Adrenal gland (tissue), 12 donors: Measurements from ENCODE around the gene LCN12. TPM values are rescaled to one million over a fixed set of nuclear protein-coding genes. Genes with fewer than 3 reads are reported as not detected.
A peak's percentile ranks its signal among the peaks of the same experiment; 100 is the strongest.

Experiments used
- DNase-seq, 7 donors: peaks; one replicate each; pipeline ENCODE4 v3.0.0-alpha.2; 2019 to 2020
- H3K27ac ChIP-seq, 5 donors: fragments of 200-600 bp; sonication (generic) in 4 of 5; 1 replicate in 3 of 5; 2 replicates in 2 of 5; pipeline versions ENCODE4 v1.5.1 to v1.8.0; 2016 to 2020; ENCODE audit warnings: mild to moderate bottlenecking in 1 of 5
- H3K27me3 ChIP-seq: fragments of 200-600 bp; 2 replicates; pipeline ENCODE4 v1.8.0; 2021
- H3K36me3 ChIP-seq, 2 donors: fragments of 200-600 bp; replicated peaks in 1 of 2; 1 replicate in 1 of 2; 2 replicates in 1 of 2; pipeline versions ENCODE4 v1.5.1 to v1.8.0; 2018 to 2022
- H3K4me1 ChIP-seq, 2 donors: fragments of 200-600 bp; replicated peaks in 1 of 2; 1 replicate in 1 of 2; 2 replicates in 1 of 2; pipeline versions ENCODE4 v1.5.1 to v1.8.0; 2018 to 2021
- H3K4me3 ChIP-seq, 4 donors: fragments of 200-600 bp; sonication (generic) in 3 of 4; one replicate each; pipeline ENCODE4 v1.5.1; 2016 to 2018
- H3K9me3 ChIP-seq, 3 donors: fragments of 200-600 bp; sonication (generic) in 1 of 3; replicated peaks in 1 of 3; 1 replicate in 2 of 3; 2 replicates in 1 of 3; pipeline versions ENCODE4 v1.5.1 to v1.8.0; 2016 to 2021
- POLR2A ChIP-seq, 2 donors: fragments of 450-650 bp; IDR thresholded peaks; one replicate each; pipeline ENCODE4 v1.6.1; 2017; ENCODE audit warnings: antibody characterized with exemption in 2 of 2, mild to moderate bottlenecking in 2 of 2, moderate library complexity in 1 of 2
- WGBS, 4 donors: extraction: QIAGEN DNeasy Blood & Tissue Kit in 2 of 4; methylation state at CpG; one replicate each; pipeline versions ENCODE4 v1.1.5 to v1.1.7; 2013 to 2017; 5-methylcytosine and 5-hydroxymethylcytosine counted together
- intact Hi-C, 2 donors: fragments of 100-400 bp; cut with DNase I; formaldehyde crosslinking; loops; one replicate each; pipeline versions ENCODE4 v1.14.1 to v1.15.0; 2022 to 2023
- polyA plus RNA-seq, 3 donors: library from polyadenylated mRNA; stranded (reverse); fragments of 200-250 nt in 2 of 3; fragments of 350-450 nt in 1 of 3; fragmentation: Illumina TruSeq in 1 of 3; extraction: RNeasy Lipid Tissue Mini Kit (QIAGEN cat#74804) in 1 of 3; gene quantifications; one replicate each; pipeline ENCODE4 v1.2.3, GENCODE V29; 2013 to 2014
- total RNA-seq, 9 donors: library from RNA; depleted of rRNA in 4 of 9; stranded (reverse); fragments of >200 nt in 4 of 9; fragments of 120-200 nt in 1 of 9; fragmentation: NEBNext Ultra II Directional in 1 of 9; extraction: Animal tissue kit (Norgen Biotek cat#: 25700) in 1 of 9; gene quantifications; one replicate each; pipeline versions ENCODE4 v1.1.0 to v1.2.4, GENCODE V29; 2013 to 2023
- TF ChIP-seq, protein P1 (sequence below), 6 experiments: fragments of 450-650 bp in 4 of 6; fragments of 200-600 bp in 2 of 6; sonication (generic) in 1 of 6; IDR thresholded peaks; 1 replicate in 5 of 6; 2 replicates in 1 of 6; pipeline versions ENCODE4 v1.5.1 to v1.8.0; 2016 to 2021; ENCODE audit warnings: antibody characterized with exemption in 6 of 6, mild to moderate bottlenecking in 2 of 6, moderate library complexity in 1 of 6
- donor health status: healthy with polysubstance abuse.
- donor health status: Bipolar disorder and iron deficiency.
- donor health status: DM: yes; HTN: yes; CAD: no.
- donor health status: DM: no; HTN: no; CAD: no.
- donor health status: DM: no; HTN: no; CAD: no.
- donor health status: DM: yes; HTN: yes; CAD: no.

Gene LCN12
- total and polyA plus RNA-seq, 12 donors = 0.75 to 31.8 (median 4.4) TPM; not detected in 1

DNA sequence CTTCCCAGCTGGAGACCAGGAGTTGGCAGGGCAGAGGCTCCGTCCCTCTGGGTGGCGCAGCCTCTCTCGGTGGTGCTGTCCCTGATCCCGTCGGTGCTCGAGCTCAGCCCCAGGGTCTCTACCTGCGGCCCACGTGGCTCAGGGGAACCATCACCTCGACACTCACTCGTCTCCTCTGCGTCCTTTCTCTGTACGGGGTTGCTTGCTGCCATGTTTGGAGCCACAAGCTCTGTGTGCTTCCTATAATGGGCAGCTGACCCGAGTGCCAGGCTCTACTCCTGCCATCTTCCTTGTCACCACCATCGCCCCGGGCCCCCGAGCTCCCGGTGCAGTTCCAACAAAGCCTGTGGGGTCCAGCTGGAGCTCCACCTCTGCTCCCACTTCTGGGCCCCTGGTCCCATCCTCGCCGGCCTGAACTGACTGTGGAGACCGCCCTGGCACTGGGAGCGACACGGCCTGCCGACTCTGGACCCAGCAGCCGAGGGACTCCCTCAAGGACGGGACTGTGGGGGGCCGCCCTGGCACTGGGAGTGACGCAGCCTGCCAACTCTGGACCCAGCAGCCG, 12.6 kb upstream of the LCN12 start:
- WGBS, 4 donors = 67 to 81% (median 69%) methylated on average over 10 to 28 of the region's 28 CpGs
- H3K4me3 ChIP-seq = no peak overlapping the region
- intact Hi-C loops = no loop called here
- peak in 2 of 7 donors; percentile 37 to 63 for DNase-seq
- no peaks in the 10 kb centered on the region for H3K9me3 ChIP-seq
- H3K4me1 ChIP-seq = peaks cover 21 to 23% of the 10 kb centered on the region in 2 donors
- H3K27ac ChIP-seq = peak overlapping the region in 4 of 5 donors; percentile 74 to 85 (median 78)
- TF ChIP-seq, protein P1, sequence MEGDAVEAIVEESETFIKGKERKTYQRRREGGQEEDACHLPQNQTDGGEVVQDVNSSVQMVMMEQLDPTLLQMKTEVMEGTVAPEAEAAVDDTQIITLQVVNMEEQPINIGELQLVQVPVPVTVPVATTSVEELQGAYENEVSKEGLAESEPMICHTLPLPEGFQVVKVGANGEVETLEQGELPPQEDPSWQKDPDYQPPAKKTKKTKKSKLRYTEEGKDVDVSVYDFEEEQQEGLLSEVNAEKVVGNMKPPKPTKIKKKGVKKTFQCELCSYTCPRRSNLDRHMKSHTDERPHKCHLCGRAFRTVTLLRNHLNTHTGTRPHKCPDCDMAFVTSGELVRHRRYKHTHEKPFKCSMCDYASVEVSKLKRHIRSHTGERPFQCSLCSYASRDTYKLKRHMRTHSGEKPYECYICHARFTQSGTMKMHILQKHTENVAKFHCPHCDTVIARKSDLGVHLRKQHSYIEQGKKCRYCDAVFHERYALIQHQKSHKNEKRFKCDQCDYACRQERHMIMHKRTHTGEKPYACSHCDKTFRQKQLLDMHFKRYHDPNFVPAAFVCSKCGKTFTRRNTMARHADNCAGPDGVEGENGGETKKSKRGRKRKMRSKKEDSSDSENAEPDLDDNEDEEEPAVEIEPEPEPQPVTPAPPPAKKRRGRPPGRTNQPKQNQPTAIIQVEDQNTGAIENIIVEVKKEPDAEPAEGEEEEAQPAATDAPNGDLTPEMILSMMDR (IDR thresholded peaks at IDR 0.05) = no peak
- TF ChIP-seq POLR2A (IDR thresholded peaks at IDR 0.05) = no peak
- H3K27me3 ChIP-seq = no peaks in the 10 kb centered on the region
- H3K36me3 ChIP-seq = peaks cover 0 to 40% of the 10 kb centered on the region in 2 donors

DNA sequence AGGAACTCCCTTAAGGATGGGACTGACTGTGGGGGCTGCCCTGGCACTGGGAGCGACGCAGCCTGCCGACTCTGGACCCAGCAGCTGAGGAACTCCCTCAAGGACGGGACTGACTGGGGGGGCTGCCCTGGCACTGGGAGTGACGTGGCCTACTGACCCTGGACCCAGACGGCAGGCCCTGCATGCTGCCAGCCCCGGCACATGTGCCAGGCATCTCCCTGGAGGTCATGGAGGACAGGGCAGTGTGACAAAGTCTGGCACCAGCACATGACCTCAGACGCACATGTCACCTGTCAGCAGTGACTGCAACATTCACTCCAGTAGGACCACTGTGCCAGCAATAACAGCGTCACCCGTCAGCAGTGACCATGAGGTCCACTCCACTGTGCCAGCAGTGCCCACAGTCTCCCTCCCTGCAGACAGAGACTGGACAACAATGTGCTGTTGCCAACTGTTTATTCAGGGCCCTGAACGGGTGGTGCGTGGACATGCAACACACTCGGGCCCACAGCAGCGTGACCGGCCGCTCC, 12.0 kb upstream of the LCN12 start:
- Histone ChIP-seq H3K36me3 (peaks cover 0 to 40% of the 10 kb centered on the region in 2 donors), H3K4me1 (peaks cover 21 to 23% of the 10 kb centered on the region in 2 donors), H3K27me3 (no peaks in the 10 kb centered on the region), H3K4me3 (no peak overlapping the region), H3K9me3 (no peaks in the 10 kb centered on the region), H3K27ac (peak overlapping the region in 4 of 5 donors; percentile 74 to 85 (median 78))
- peak in 1 of 2 donors; percentile 74 for TF ChIP-seq POLR2A (IDR thresholded peaks at IDR 0.05)
- TF ChIP-seq, protein P1 (IDR thresholded peaks at IDR 0.05) = no peak
- WGBS, 4 donors = 31 to 45% (median 45%) methylated on average over 7 to 16 of the region's 16 CpGs; no CpG with 5 or more reads in 1 of the 4 donors
- DNase-seq = peak; percentile 92 to 98 (median 96)
- intact Hi-C loops = loop anchor here (5.0 to 10.0 kb wide), 4 partner anchors 55 to 95 kb away; partner anchors contain the start of genes AJM1 (in 1 of the 2), FUT7 (in 1 of the 2), MAMDC4 (in 1 of the 2) and PHPT1 (in 1 of the 2)

DNA sequence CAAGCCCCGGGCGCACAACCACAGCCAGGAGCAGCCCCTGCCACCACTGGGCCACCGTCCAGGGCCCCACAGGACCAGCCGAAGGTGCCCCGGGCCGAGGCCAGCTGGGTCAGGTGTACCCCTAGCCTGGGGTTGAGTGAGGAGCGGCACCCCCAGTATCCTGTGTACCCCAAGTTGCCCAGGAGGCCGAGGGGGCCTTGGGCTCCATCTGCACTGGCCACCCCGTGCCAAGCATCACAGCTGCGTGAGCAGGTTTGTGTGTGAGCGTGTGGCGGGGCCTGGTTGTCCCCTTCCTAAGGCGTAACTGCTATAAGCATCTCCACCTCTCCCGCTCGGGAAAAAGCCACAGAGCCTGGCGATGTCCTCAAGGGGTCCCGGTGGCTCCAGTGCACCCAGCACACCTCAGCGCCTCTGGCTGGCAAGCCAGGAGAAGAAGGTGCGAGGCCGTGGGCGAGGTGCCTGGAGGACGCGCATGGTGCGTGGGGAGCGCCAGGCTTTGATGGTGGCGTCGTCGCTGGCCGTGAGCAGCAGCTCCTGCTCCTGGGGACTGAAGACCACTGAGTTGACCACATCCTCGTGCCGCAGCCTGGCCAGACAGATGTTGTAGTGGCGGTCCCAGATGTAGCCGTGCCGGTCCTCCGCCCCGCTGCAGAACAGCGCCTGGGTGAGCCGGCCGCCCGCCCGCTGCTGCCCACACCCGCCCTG, 11.4 kb upstream of the LCN12 start:
- Histone ChIP-seq H3K27me3 (no peaks in the 10 kb centered on the region), H3K4me1 (peaks cover 21 to 23% of the 10 kb centered on the region in 2 donors), H3K27ac (peak overlapping the region in 4 of 5 donors; percentile 16 to 85 (median 77)), H3K4me3 (no peak overlapping the region), H3K36me3 (peaks cover 0 to 40% of the 10 kb centered on the region in 2 donors), H3K9me3 (no peaks in the 10 kb centered on the region)
- 86 to 89% (median 87%) methylated on average over 15 to 42 of the region's 42 CpGs for WGBS, 4 donors
- DNase-seq = no peak
- TF ChIP-seq, protein P1 (IDR thresholded peaks at IDR 0.05) = no peak
- TF ChIP-seq POLR2A (IDR thresholded peaks at IDR 0.05) = no peak
- intact Hi-C loops = loop anchor here (5.0 to 10.0 kb wide), 4 partner anchors 56 to 96 kb away; partner anchors contain the start of genes AJM1 (in 1 of the 2), FUT7 (in 1 of the 2), MAMDC4 (in 1 of the 2) and PHPT1 (in 1 of the 2)
